Measurements from ENCODE around the gene DHRS13.
"Not testable (repeated sequence)": the region's sequence is repeated elsewhere in the genome, so short reads cannot be mapped to it uniquely, and the experiment has no call there.

The DHRS13 gene

DNA sequence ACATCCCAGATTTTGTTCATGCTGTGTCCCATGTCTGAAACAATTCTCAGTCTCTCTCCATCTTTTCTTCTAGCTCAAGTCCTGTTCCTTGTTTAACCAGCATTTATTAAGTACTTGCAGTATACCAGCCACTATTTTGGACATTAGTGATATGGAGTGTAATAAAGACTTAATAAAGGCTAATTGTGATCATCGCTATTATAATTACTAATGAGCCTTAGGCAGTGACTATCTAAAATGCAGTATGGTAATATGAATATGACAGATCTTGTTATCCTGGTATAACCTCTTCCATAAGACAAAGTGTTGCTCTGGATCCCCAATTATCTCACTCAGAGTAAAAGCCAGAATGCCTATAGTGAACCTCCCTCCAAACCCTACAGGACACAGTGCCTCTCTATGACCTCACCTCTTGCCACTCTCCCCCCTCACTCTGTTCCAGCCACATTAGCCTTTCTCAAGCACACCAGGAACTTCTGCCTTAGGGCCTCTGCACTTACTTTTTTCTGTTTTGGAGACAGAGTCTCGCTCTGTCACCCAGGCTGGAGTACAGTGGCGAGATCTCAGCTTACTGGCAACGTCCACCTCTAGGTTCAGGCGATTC is 3.6 kb downstream of the DHRS13 start:
- H3K27ac ChIP-seq (ENCODE audit: low read length) = no peak overlapping the region
- no peaks in the 10 kb centered on the region for H3K9me3 ChIP-seq (ENCODE audit: insufficient read depth, low read depth, low read length)
- no peak overlapping the region for H3K4me3 ChIP-seq (ENCODE audit: low read length)
- peaks cover 15% of the 10 kb centered on the region for H3K4me1 ChIP-seq (ENCODE audit: insufficient read depth, low read length)
- no peak overlapping the region for H3K9ac ChIP-seq (ENCODE audit: low read depth, low read length)
- peaks cover 6% of the 10 kb centered on the region; the same call in 1 of the 2 replicates for H3K27me3 ChIP-seq (ENCODE audit: insufficient read depth, low read length)
- peaks cover 13% of the 10 kb centered on the region; the same call in 1 of the 2 replicates for H3K36me3 ChIP-seq (ENCODE audit: insufficient read depth, low read depth, low read length)

DNA sequence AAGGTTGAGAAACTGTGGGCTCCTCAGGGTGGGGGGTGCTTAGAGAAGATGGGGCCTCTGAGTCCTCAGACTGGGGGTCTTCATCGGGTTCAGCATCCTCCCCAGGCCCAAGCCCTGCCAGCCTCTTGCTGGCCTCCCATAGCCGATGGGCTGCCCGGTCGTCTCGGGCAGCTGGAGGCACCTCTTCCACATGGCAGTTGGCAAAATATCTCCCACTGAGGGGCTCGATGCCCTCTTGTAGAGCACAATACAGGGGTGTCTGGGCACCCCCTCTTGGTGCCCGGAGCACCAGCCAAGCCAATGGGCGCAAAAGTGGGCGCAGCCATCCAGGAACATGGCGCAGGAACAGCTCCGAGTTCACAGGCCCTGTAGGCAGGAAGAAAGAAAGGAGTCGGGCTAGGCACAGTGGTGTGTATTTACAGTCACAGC is 4.3 kb downstream of the DHRS13 start:
- Histone ChIP-seq H3K9me3 (ENCODE audit: insufficient read depth, low read depth, low read length) (no peaks in the 10 kb centered on the region), H3K9ac (ENCODE audit: low read depth, low read length) (no peak overlapping the region), H3K4me1 (ENCODE audit: insufficient read depth, low read length) (peaks cover 15% of the 10 kb centered on the region), H3K27me3 (ENCODE audit: insufficient read depth, low read length) (peaks cover 6% of the 10 kb centered on the region; the same call in 1 of the 2 replicates), H3K27ac (ENCODE audit: low read length) (no peak overlapping the region), H3K4me3 (ENCODE audit: low read length) (no peak overlapping the region), H3K36me3 (ENCODE audit: insufficient read depth, low read depth, low read length) (peaks cover 13% of the 10 kb centered on the region; the same call in 1 of the 2 replicates)

DNA sequence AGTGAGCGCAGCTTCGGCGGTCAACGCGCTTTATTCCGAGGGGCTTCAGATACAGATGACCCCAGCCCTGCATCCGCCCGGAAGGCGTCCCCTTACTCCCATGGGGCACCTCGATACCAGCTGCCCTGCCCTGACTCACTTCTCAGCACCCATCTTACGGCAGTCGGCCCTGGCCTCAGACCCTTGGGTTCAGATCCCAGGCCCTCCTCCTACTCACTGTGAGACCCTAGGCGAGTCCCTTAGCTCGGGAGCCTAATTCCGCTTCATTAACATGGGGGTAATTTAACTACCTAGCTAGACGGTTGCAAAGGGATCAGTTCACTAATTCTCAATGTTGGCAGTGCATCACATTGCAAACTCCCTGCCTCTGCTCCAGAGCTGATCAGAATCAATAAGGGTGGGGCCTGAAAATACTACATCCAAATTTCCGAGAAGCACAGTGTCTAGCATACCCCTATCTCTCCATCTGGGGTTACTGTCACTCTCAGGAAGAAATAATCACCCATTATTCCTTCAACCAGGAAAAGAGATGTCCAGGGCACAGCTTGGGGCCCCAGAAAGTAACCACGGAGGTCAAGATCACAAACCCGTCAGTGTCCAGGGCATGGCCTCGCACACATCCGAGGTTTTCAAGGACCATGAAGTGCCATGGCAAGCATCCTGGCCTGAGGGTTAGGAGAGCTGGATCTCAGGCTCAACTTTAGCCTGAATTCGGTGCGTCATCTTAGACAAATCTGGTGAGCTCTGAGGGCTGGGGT is 4.9 kb downstream of the DHRS13 start:
- no peaks in the 10 kb centered on the region for H3K9me3 ChIP-seq (ENCODE audit: insufficient read depth, low read depth, low read length)
- peaks cover 6% of the 10 kb centered on the region; the same call in 1 of the 2 replicates for H3K27me3 ChIP-seq (ENCODE audit: insufficient read depth, low read length)
- peak overlapping the region; percentile 79 for H3K4me3 ChIP-seq (ENCODE audit: low read length)
- peak overlapping the region; percentile 93; the same call in 1 of the 2 replicates for H3K9ac ChIP-seq (ENCODE audit: low read depth, low read length)
- peaks cover 15% of the 10 kb centered on the region for H3K4me1 ChIP-seq (ENCODE audit: insufficient read depth, low read length)
- peak overlapping the region; percentile 10 for H3K27ac ChIP-seq (ENCODE audit: low read length)
- peaks cover 13% of the 10 kb centered on the region; the same call in 1 of the 2 replicates for H3K36me3 ChIP-seq (ENCODE audit: insufficient read depth, low read depth, low read length)

DNA sequence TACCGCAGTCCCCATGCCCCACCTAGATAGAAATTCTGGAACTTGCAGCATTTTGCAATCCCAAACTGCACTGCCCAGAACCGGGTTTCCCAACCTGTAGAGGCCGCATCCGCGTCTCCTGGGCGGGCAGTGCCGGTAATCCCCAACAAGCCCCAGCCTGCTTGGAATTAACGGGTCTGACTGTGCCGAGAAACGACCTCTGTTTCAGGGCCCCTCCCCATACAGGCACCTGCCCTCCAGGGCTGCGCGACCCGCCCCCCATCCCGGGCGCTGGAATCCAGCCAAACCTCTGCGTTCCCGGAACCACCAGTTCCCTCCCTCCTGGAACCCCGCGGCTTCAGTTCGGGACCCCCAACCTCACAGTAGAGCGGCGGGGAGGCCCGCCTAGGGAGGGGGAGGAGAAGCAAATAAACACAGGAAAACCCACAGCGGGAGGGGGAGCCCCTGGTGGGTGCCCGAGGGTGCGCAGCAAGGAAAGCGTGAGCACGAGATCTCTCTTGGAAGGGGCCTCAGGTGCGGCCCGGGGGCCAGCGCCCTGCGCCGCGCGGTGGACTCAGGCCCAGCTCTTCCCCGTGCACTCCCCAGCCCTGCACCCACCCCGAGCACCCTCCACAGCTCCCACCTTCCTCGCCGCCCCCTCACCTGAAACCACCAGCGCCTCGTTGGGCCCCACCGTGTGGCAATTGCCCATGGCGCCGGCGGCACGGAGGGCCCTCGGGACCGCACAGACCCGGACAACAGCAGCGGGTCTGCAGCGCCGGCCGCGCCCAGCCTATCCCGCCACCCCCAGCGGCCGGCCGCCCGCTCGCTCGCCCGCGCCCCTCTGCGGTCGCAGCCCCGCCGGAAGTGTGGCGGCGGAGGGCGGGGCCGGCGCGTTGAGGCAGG is 5.8 kb downstream of the DHRS13 start, which contains the start of gene FLOT2:
Gene FLOT2 (minus strand): TSS at position 850 of the 885 bp plus-strand sequence. CDS start 159 bp downstream, at position 691.
- Histone ChIP-seq H3K4me1 (ENCODE audit: insufficient read depth, low read length) (peaks cover 15% of the 10 kb centered on the region), H3K36me3 (ENCODE audit: insufficient read depth, low read depth, low read length) (peaks cover 13% of the 10 kb centered on the region; the same call in 1 of the 2 replicates), H3K9me3 (ENCODE audit: insufficient read depth, low read depth, low read length) (no peaks in the 10 kb centered on the region), H3K27ac (ENCODE audit: low read length) (peak within 1 kb of the TSS; percentile 71), H3K27me3 (ENCODE audit: insufficient read depth, low read length) (peaks cover 6% of the 10 kb centered on the region; the same call in 1 of the 2 replicates), H3K4me3 (ENCODE audit: low read length) (peak within 1 kb of the TSS; percentile 79), H3K9ac (ENCODE audit: low read depth, low read length) (peak within 1 kb of the TSS; percentile 93)

DNA sequence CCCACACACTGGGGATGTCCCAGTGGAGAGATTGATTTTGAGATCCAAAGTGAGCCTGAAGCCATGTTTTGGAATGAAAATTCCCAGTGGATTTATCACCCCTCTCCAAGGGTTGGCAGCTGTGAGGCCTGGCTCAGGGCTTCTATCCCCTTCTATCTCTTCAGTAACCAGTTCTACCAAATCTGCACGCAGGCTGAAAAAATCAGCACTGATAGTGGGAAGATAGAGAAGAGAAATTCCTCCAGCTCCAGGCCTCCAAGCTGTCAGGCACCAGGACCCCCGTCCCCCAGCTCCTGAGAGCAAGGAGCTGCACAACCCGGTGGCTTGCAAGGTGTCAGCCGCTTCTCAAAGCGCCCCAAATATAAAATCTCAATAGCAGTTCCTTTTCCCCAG is 6.4 kb downstream of the DHRS13 start:
- H3K27ac ChIP-seq (ENCODE audit: low read length) = no peak overlapping the region
- peak overlapping the region; percentile 79 for H3K4me3 ChIP-seq (ENCODE audit: low read length)
- no peaks in the 10 kb centered on the region for H3K9me3 ChIP-seq (ENCODE audit: insufficient read depth, low read depth, low read length)
- peaks cover 13% of the 10 kb centered on the region; the same call in 1 of the 2 replicates for H3K36me3 ChIP-seq (ENCODE audit: insufficient read depth, low read depth, low read length)
- H3K27me3 ChIP-seq (ENCODE audit: insufficient read depth, low read length) = peaks cover under 1% of the 10 kb centered on the region; the same call in 1 of the 2 replicates
- H3K9ac ChIP-seq (ENCODE audit: low read depth, low read length) = peak overlapping the region; percentile 93
- H3K4me1 ChIP-seq (ENCODE audit: insufficient read depth, low read length) = peaks cover 10% of the 10 kb centered on the region

DNA sequence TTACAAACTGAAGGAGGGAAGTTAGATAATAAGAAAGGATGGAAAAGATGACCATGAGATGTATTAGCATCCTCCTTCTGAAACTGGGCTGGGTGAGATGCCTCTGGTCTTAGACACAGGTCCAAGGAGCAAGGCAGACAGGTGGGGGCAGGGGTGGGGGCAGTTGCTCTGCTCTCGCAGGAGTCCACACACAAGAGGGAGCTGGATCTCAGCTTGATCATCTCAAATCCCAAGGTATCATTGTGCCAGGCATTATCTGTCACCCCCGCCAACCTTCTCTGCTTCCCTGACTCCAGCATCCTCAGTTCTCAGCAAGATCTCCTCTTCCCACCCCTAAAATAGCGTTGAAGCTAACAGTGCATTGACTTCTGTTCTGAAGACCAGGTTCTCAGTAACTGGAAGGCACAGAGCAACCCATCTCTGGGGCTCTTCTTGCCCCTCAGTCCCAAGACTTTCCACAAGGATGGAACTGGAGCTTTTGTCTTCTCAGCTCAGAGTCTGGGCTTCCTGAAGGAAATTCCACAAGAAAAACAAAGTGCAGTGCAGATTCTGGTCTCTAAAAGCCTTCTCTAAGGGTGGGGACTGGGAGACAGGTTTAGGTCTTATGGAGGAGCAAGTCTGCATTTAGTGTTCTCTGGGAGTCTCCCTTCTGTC is 7.0 kb downstream of the DHRS13 start:
- H3K9me3 ChIP-seq (ENCODE audit: insufficient read depth, low read depth, low read length) = no peaks in the 10 kb centered on the region
- peaks cover 10% of the 10 kb centered on the region for H3K4me1 ChIP-seq (ENCODE audit: insufficient read depth, low read length)
- no peaks in the 10 kb centered on the region for H3K27me3 ChIP-seq (ENCODE audit: insufficient read depth, low read length)
- peak overlapping the region; percentile 79 for H3K4me3 ChIP-seq (ENCODE audit: low read length)
- H3K27ac ChIP-seq (ENCODE audit: low read length) = no peak overlapping the region
- peaks cover 12% of the 10 kb centered on the region; the same call in 1 of the 2 replicates for H3K36me3 ChIP-seq (ENCODE audit: insufficient read depth, low read depth, low read length)
- H3K9ac ChIP-seq (ENCODE audit: low read depth, low read length) = peak overlapping the region; percentile 93

DNA sequence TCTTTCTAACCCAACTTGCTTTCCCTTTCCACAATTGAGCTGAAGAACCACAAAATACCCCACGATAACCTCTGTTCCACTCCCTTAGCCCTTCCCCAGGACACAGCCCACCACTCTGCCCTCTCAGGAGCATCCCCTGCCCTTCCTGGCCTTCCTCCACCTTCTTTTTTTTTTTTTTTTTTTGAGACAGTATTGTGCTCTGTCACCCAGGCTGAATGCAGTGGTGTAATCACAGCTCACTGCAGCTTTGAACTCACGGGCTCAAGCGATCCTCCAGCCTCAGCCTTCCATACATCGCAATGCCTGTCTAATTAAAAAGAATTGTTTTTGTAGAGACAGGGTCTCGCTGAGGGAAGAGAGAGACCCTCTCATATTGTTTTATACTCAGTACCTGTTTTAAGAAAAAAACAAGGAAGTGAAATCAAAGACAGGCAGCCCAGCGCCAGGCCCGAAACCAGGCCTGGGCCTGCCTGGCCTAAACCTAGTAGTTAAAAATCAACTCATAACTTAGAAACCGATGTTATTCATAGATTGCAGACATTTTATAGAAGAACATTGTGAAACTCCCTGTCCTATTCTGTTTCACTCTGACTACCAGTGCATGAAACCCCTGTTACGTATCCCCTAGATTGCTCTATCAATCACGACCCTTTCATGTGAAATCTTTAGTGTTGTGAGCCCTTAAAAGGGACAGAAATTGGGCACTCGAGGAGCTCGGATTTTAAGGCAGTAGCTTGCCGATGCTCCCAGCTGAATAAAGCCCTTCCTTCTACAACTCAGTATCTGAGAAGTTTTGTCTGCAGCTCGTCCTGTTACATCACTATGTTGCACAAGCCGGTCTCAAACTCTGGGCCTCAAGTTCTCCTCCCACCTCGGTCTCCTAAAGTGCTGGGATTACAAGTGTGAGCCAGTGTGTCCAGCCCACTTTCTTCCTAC is 9.4 kb downstream of the DHRS13 start:
- not testable (repeated sequence) for H3K4me1 ChIP-seq (ENCODE audit: insufficient read depth, low read length); H3K27ac ChIP-seq (ENCODE audit: low read length); H3K36me3 ChIP-seq (ENCODE audit: insufficient read depth, low read depth, low read length); H3K9me3 ChIP-seq (ENCODE audit: insufficient read depth, low read depth, low read length); H3K27me3 ChIP-seq (ENCODE audit: insufficient read depth, low read length); H3K9ac ChIP-seq (ENCODE audit: low read depth, low read length); H3K4me3 ChIP-seq (ENCODE audit: low read length)

DNA sequence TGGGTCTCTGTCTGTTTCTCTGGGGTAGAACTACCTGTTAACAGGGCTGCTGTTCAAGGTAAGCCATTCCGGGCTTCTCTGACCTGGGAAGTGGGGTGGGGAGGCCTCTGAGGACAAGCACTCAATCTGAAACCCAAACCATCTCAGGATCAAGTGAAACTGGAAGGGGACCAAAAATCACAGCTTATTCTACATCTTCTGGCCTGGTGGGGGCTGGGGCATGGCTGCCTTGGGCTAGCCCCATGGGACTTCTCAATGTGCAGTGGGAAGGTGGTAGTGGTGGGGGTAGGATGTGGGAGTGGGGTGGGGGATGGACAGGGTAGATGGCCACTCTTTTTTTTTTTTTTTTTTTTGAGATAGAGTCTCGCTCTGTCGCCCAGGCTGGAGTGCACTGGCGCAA is 10.9 kb downstream of the DHRS13 start:
- Histone ChIP-seq H3K9me3 (ENCODE audit: insufficient read depth, low read depth, low read length) (no peaks in the 10 kb centered on the region), H3K36me3 (ENCODE audit: insufficient read depth, low read depth, low read length) (no peaks in the 10 kb centered on the region), H3K27me3 (ENCODE audit: insufficient read depth, low read length) (no peaks in the 10 kb centered on the region), H3K4me1 (ENCODE audit: insufficient read depth, low read length) (peaks cover 10% of the 10 kb centered on the region), H3K4me3 (ENCODE audit: low read length) (no peak overlapping the region), H3K9ac (ENCODE audit: low read depth, low read length) (no peak overlapping the region), H3K27ac (ENCODE audit: low read length) (no peak overlapping the region)

DNA sequence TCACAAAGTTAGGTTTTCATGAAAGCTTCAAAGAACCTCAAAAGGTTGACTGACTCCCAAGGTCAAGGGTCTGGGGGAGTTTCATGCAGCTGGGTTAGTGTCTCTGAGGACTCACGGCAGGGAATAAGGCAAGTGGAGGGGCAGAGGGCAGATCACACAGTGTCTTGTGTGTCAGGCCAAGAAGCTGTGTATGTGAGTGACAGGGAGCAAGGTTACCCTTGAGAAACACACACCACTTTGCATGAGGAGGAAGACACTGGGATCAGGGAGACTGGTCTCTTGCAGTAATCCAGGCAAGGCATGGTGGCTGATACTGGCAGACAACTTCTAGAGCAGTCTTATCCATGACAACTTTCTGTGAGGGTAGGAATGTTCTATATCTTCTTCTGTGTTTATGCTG is 11.7 kb downstream of the DHRS13 start:
- Histone ChIP-seq H3K4me3 (ENCODE audit: low read length) (no peak overlapping the region), H3K36me3 (ENCODE audit: insufficient read depth, low read depth, low read length) (no peaks in the 10 kb centered on the region), H3K27ac (ENCODE audit: low read length) (no peak overlapping the region), H3K4me1 (ENCODE audit: insufficient read depth, low read length) (peaks cover 6% of the 10 kb centered on the region), H3K27me3 (ENCODE audit: insufficient read depth, low read length) (no peaks in the 10 kb centered on the region), H3K9ac (ENCODE audit: low read depth, low read length) (no peak overlapping the region), H3K9me3 (ENCODE audit: insufficient read depth, low read depth, low read length) (no peaks in the 10 kb centered on the region)

DNA sequence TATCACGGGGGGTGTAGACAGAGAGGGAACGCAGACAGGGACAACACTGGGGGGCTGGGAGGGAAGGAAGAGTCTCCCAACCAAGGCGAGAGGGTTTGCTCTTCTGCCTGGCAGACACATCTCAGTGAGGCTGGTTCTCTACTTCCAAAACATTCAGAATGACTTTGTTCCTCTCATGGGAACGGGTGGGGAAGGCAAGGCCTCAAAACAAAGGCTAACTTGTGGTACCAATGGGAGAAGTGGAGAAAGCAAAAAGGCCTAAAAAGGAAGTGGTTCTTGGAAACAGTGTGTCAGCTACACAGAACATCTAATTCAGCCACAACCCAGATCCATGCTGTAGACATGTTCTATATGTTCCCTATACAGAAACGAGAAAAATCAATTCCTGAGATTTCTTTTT is 12.9 kb downstream of the DHRS13 start:
- no peaks in the 10 kb centered on the region for H3K4me1 ChIP-seq (ENCODE audit: insufficient read depth, low read length)
- no peak overlapping the region for H3K9ac ChIP-seq (ENCODE audit: low read depth, low read length)
- no peaks in the 10 kb centered on the region for H3K27me3 ChIP-seq (ENCODE audit: insufficient read depth, low read length)
- H3K27ac ChIP-seq (ENCODE audit: low read length) = no peak overlapping the region
- no peaks in the 10 kb centered on the region for H3K36me3 ChIP-seq (ENCODE audit: insufficient read depth, low read depth, low read length)
- no peak overlapping the region for H3K4me3 ChIP-seq (ENCODE audit: low read length)
- H3K9me3 ChIP-seq (ENCODE audit: insufficient read depth, low read depth, low read length) = no peaks in the 10 kb centered on the region
